Stimulated activated effector memory CD8-positive, alpha-beta T cell treated with anti-CD3 and anti-CD28 coated beads, Interleukin-12 subunit alpha, Interleukin-12 subunit beta, amount 100 ng/mL, for 72 hours (primary cell): Measurements from ENCODE around the gene PDLIM1.

ENCODE experiments used
- ATAC-seq: fragments of 150-1000 bp; cut with Tn5 transposase; 2 replicates; pipeline ENCODE4 v1.10.0; 2021
- DNase-seq, 2 donors: peaks; one replicate each; pipeline ENCODE4 v3.0.0; 2021 to 2022; ENCODE audit warnings: low spot score in 2 of 2
- H3K27ac Mint-ChIP-seq: one replicate; pipeline ENCODE4 v1.8.0; 2022; ENCODE audit warnings: mild to moderate bottlenecking, mixed read lengths
- H3K36me3 Mint-ChIP-seq: one replicate; pipeline ENCODE4 v1.8.0; 2022; ENCODE audit warnings: mild to moderate bottlenecking, mixed read lengths
- H3K4me1 Mint-ChIP-seq: one replicate; pipeline ENCODE4 v1.8.0; 2022; ENCODE audit warnings: mixed read lengths
- H3K4me3 Mint-ChIP-seq: one replicate; pipeline ENCODE4 v1.8.0; 2022; ENCODE audit warnings: mild to moderate bottlenecking, mixed read lengths
- H3K9me3 Mint-ChIP-seq: one replicate; pipeline ENCODE4 v1.8.0; 2022; ENCODE audit warnings: mixed read lengths

The PDLIM1 gene

DNA sequence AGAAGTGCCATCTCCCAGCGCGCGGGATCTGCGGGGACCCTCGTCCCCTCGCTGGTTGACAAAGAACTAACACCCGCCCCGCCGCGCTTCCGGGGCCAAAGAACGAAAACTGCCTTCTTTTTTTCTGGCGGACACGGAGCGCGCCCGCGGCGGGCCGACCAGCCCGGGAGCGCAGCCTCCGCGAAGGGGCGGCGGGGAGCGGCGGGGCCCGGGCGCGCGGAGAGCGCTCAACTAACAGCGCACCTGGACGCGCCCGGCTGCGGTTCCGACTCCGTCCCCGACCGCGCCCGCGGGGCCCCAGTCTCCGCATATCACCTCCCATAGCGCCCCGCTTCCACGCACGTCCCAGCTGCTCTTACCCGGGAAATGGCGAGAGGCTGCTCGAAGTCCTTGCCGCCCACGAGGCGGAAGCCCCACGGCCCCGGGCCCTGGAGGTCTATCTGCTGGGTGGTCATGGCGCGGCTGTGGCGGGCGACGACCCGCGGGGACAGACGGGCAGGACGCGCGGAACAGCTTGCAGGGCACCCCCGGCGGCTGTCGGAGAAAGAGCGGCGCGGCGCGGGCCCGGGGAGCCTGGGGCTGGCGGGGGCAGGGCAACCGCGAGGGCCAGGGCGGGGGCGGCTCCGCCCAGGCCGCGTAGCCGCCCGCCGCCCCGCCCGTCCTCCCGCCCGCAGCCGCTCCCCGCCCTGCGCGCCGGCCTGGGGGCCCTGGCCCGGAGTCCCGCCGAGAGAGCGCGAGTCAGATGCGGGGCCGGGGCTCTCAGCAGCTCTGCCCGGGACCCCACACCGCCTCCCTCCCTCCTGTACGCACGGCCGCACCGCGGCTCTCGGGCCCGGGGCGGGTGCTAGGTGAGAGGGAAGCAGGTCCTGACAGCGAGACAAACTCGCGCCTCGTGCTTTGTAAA is at the start of gene PDLIM1:
Gene PDLIM1 (minus strand): TSS at position 543 of the 904 bp plus-strand sequence. CDS start 88 bp downstream, at position 455.
- Mint-ChIP-seq H3K36me3 (no peaks in the 10 kb centered on the region), H3K9me3 (no peaks in the 10 kb centered on the region), H3K4me1 (peaks cover 23% of the 10 kb centered on the region), H3K4me3 (peak within 1 kb of the TSS; percentile 61), H3K27ac (no peak within 1 kb of the TSS)
- peak; percentile 4 to 55 for DNase-seq
- ATAC-seq: peak; percentile 72

- ATAC-seq (no peak), DNase-seq (no peak)
- Mint-ChIP-seq H3K9me3 (no peaks in the 10 kb centered on the region), H3K4me3 (no peak overlapping the region), H3K27ac (no peak overlapping the region), H3K4me1 (no peaks in the 10 kb centered on the region), H3K36me3 (no peaks in the 10 kb centered on the region)
Measured at GRCh38 chr10:95339863-95340262, 49.1 kb upstream of the PDLIM1 start.

DNA sequence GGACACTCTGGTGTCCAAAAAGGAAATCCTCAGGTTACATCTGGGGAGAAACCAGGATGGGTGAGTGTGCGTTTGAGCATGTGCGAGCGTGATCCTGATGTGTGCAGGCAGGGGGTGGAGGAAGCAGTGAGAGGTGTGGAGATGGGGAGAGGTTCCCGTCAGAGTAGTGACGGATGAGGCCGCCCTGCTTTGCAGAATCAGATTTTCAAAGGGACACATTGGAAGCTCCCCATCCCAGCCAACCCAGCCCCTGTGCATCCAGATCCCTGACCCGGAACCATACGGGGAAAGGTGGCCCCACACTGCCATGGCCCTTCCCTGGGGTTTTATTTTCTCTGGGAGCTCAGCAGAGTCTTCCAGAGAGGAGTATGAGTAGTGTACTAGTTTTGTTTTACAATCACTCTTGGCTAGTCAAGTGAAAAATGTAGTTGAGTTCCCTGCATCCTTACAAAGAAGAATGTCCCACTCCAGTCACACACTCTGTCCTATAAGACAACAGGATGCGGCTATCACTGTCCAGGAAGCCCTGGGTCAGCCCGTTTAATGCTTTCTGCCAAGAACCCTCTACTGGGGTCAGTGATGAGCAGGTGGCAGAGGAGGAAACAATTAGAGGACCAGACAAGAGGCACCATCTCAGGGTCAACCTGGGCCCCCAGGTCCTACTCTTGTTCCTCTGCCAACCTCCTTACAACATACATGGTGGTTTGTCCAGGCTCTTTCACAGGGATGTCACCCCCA is 46.8 kb upstream of the PDLIM1 start:
- ATAC-seq (peak; percentile 22), DNase-seq (no peak)
- Mint-ChIP-seq H3K9me3 (no peaks in the 10 kb centered on the region), H3K4me1 (no peaks in the 10 kb centered on the region), H3K4me3 (no peak overlapping the region), H3K36me3 (no peaks in the 10 kb centered on the region), H3K27ac (no peak overlapping the region)

- Mint-ChIP-seq H3K27ac (no peak overlapping the region), H3K9me3 (no peaks in the 10 kb centered on the region), H3K4me3 (no peak overlapping the region), H3K4me1 (no peaks in the 10 kb centered on the region), H3K36me3 (no peaks in the 10 kb centered on the region)
- no peak for ATAC-seq
- no peak for DNase-seq
Measured at GRCh38 chr10:95336702-95337101, 45.9 kb upstream of the PDLIM1 start.

- Mint-ChIP-seq H3K4me1 (no peaks in the 10 kb centered on the region), H3K4me3 (no peak overlapping the region), H3K36me3 (no peaks in the 10 kb centered on the region), H3K27ac (no peak overlapping the region), H3K9me3 (no peaks in the 10 kb centered on the region)
- no peak for DNase-seq
- ATAC-seq: no peak
Measured at GRCh38 chr10:95335933-95336699, 45.3 kb upstream of the PDLIM1 start.

DNA sequence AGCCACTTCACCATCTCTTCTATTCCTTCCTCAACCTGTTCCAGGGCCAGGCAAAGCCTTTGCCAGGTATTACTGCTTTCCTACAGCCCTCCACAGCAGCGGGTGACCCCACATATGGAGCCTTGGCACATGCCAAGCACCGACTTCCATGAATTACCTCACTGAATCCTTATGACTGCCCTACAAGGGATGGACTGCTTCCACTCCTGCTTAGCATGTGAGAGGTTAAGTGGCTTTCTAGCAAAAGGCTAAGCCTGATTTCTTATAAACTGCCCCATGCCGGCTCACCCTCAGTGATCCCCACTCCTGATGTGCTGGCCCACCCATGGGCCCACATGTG is 44.0 kb upstream of the PDLIM1 start:
- H3K36me3 Mint-ChIP-seq: no peaks in the 10 kb centered on the region
- no peaks in the 10 kb centered on the region for H3K9me3 Mint-ChIP-seq
- no peak for DNase-seq
- no peak for ATAC-seq
- no peak overlapping the region for H3K27ac Mint-ChIP-seq
- no peaks in the 10 kb centered on the region for H3K4me1 Mint-ChIP-seq
- H3K4me3 Mint-ChIP-seq: no peak overlapping the region

GRCh38 chr10:95333997-95334804 is 43.4 kb upstream of the PDLIM1 start:
- no peak overlapping the region for H3K4me3 Mint-ChIP-seq
- H3K9me3 Mint-ChIP-seq: no peaks in the 10 kb centered on the region
- ATAC-seq: no peak
- DNase-seq: no peak
- no peak overlapping the region for H3K27ac Mint-ChIP-seq
- no peaks in the 10 kb centered on the region for H3K36me3 Mint-ChIP-seq
- H3K4me1 Mint-ChIP-seq: no peaks in the 10 kb centered on the region

DNA sequence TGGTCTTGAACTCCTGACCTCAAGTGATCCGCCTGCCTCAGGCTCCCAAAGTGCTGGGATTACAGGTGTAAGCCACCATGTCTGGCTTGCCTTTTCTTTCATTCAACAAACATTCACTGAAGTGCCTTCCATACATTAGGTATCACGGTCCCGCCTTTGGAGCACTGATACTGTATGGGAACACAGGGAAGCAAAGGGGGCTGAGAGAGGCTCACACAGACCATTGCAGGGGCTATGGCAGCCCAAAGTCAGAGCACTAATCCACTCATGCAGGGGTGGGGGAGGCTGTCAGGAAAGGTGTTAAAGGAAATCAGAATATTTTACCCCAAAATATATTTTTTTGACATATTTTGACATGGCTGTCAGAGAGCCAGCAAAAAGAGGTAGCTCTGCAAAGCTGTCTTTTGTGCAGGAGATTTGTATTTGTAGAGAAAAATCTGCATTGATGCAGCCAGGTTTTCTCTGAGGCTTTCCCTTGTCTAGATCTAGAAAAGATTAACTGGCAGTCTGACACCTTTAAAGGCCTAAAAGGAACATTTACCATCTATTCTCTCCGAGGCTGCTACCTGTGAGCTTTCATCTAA is 42.0 kb upstream of the PDLIM1 start:
- H3K27ac Mint-ChIP-seq: no peak overlapping the region
- no peaks in the 10 kb centered on the region for H3K36me3 Mint-ChIP-seq
- H3K4me3 Mint-ChIP-seq: no peak overlapping the region
- DNase-seq (no peak), ATAC-seq (no peak)
- no peaks in the 10 kb centered on the region for H3K9me3 Mint-ChIP-seq
- no peaks in the 10 kb centered on the region for H3K4me1 Mint-ChIP-seq

GRCh38 chr10:95331596-95332130 is 40.9 kb upstream of the PDLIM1 start:
- no peak for DNase-seq
- no peak for ATAC-seq
- Mint-ChIP-seq H3K36me3 (no peaks in the 10 kb centered on the region), H3K4me1 (no peaks in the 10 kb centered on the region), H3K4me3 (no peak overlapping the region), H3K9me3 (no peaks in the 10 kb centered on the region), H3K27ac (no peak overlapping the region)

DNA sequence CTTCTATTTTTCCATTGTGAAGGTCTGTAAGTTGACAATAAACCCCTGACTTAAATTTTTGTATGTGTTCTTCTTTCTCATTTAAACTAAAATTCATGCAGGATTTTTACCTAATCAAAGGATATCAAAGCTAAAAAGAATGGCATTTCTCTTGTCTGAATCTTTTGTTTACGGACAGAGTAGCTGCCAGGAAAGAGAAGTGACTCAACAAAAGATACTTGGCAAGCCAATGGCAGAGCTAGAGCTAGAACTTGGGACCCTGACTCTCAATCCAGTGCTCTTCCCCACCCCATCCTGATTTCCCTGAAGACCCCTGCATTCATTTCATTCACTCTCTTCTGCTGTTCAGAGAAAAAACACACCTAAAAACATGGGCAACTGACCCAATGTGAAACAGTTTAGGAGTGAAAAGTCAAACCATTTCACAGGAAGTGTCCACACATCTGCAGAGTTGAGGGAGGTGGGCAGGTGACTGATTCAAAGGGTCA is 40.2 kb upstream of the PDLIM1 start:
- no peak for DNase-seq
- H3K4me1 Mint-ChIP-seq: no peaks in the 10 kb centered on the region

DNA sequence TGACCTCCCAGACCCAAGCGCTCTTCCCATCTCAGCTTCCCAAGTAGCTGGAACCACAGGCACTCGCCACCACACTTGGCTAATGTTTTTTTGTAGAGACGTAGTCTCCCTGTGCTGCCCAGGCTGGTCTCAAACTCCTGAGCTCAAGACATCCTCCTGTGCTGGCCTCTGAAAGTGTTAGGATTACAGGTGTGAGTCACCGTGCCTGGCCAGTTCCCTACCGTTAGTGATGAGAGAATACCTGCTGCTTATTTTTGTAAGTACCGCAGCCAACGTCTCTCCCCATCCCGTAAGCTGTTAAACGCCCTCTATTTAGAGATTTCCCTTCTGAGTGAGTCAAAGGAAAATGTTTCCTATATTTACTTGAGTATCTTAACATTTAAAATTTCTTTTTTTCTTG is 38.5 kb upstream of the PDLIM1 start:
- H3K9me3 Mint-ChIP-seq: no peaks in the 10 kb centered on the region
- H3K27ac Mint-ChIP-seq: no peak overlapping the region
- no peak overlapping the region for H3K4me3 Mint-ChIP-seq
- H3K4me1 Mint-ChIP-seq: no peaks in the 10 kb centered on the region
- H3K36me3 Mint-ChIP-seq: no peaks in the 10 kb centered on the region
- DNase-seq: no peak
- ATAC-seq: no peak

More for the DNA sequence above, 40.2 kb upstream of the PDLIM1 start:
- no peaks in the 10 kb centered on the region for H3K9me3 Mint-ChIP-seq
- no peak for ATAC-seq
- H3K4me3 Mint-ChIP-seq: no peak overlapping the region
- no peak overlapping the region for H3K27ac Mint-ChIP-seq
- no peaks in the 10 kb centered on the region for H3K36me3 Mint-ChIP-seq

GRCh38 chr10:95328013-95328412 is 37.2 kb upstream of the PDLIM1 start:
- Mint-ChIP-seq H3K27ac (no peak overlapping the region), H3K9me3 (no peaks in the 10 kb centered on the region), H3K4me3 (no peak overlapping the region), H3K4me1 (no peaks in the 10 kb centered on the region), H3K36me3 (no peaks in the 10 kb centered on the region)
- no peak for ATAC-seq
- no peak for DNase-seq

- no peaks in the 10 kb centered on the region for H3K4me1 Mint-ChIP-seq
- DNase-seq (no peak), ATAC-seq (no peak)
- no peaks in the 10 kb centered on the region for H3K36me3 Mint-ChIP-seq
- no peak overlapping the region for H3K4me3 Mint-ChIP-seq
- H3K9me3 Mint-ChIP-seq: no peaks in the 10 kb centered on the region
- no peak overlapping the region for H3K27ac Mint-ChIP-seq
Measured at GRCh38 chr10:95327367-95327766, 36.6 kb upstream of the PDLIM1 start.

DNA sequence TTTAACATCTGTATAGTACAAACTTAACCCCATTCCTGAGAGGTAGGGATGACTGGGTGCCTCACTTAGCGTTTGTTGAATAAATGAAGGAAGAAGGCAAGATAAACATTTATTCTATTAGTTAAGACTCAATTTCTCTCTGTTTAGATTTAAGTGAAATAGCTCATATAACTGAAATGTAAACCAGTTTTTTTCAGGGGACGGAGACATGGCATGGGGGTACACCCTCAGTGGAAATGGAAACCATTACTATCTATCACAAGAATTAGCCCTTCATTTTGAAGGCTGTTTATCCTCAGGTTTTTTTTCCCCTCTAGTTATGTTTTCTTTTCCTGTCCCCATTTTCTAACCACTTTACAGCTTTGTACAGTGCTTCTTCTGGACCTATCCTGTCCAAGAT is 35.6 kb upstream of the PDLIM1 start:
- no peaks in the 10 kb centered on the region for H3K9me3 Mint-ChIP-seq
- no peaks in the 10 kb centered on the region for H3K36me3 Mint-ChIP-seq
- ATAC-seq (no peak), DNase-seq (no peak)
- no peak overlapping the region for H3K4me3 Mint-ChIP-seq
- no peak overlapping the region for H3K27ac Mint-ChIP-seq
- no peaks in the 10 kb centered on the region for H3K4me1 Mint-ChIP-seq
